SIG-M5 treated with dmso at 0.1 percent for 504 hours (cell line): ENCODE measurements around the gene GPER1.
A peak's percentile ranks its signal among the peaks of the same experiment; 100 is the strongest.
"Not testable (repeated sequence)": the region's sequence is repeated elsewhere in the genome, so short reads cannot be mapped to it uniquely, and the experiment has no call there.

ENCODE experiments used
- DNase-seq: peaks from one replicate; lab custom pipeline; 2025; ENCODE audit not compliant: unreplicated experiment; lab: John Stamatoyannopoulos, UW

Gene GPER1

DNA sequence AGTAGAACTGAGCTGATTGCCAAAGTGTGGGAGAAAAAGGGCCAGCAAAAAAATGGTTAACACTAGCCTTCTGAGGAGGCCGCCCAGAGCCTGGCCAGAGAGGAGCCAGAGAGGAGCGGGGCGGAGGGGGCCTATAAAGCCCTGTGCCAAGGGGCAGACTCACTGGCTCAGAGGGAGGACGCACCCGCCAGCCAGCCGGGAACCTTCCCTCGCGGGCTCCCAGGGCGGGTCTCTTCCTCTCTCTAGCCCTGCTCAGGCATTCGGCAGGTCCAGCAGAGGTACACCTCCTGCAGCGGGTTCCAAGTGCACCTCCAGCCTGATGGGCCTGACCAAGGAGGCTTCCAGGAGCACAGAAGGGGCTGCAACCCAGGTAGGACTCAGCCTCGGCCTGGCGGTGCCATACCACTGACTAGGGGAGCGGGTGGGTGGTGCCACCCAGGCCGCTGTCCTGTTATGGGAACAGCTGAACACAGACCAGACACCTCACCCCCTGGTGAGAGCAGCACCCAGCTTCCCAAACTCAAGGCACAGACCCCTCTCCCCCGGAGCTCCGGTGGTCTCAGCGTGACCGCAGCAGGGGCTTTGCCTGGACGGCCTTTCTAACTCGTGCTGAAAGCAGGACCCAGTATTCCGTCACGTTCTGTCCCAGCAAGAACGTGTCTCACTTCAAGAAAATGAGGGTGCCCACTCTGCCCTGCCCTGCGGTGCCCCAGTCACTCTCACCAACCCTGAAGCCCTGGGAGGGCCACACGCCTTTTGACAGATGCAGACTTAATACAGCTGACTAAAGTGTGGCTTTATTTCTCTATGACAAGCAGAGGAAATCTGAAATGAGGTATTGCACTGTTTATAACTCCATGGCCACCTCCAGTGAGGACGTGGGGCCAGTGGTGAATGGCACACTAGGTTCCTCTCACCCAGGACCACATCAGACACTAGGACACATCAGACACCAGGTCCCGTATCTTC, at the start of gene GPER1:
GPER1 (plus strand) TSS at position 162 of the 969 bp plus-strand sequence. CDS start 3,616 bp downstream, outside the sequence.
- no peak for DNase-seq

DNA sequence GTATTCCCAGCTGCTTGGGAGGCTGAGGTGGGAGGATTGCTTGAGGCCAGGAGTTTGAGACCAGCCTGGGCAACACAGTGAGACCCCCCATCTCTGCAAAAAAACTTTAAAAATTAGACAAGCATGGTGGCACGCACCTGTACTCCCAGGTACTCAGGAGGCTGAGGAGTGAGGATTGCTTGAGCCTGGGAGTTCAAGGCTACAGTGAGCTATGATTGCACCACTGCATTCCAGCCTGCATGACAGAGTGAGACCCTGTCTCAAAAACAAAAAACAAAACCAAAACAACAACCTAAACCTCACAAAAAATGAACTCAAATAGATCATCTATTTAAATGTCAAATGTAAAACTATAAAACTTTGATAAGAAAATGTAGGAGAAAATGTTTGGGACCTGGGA, 47.7 kb upstream of the GPER1 start:
- DNase-seq: not testable (repeated sequence)

DNA sequence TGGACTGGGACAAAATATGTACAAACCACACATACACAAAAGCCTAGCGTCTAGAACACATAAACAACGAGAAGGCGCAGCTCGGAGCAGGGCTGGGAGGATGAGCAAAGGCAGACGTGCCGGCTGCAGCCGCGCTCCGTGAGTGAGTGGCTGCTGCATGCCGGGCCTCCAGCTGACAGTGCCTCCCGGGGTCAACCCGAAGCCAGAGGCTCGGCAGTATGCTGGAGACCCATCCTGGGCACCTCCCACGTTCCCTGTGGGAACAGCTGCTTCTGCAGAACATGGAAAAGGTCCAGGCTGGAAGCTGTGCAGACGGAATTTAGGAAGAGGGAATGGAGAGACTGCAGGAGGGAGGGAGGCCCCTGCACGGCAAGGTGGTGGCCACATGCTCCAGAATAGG, 47.1 kb upstream of the GPER1 start:
- no peak for DNase-seq

DNA sequence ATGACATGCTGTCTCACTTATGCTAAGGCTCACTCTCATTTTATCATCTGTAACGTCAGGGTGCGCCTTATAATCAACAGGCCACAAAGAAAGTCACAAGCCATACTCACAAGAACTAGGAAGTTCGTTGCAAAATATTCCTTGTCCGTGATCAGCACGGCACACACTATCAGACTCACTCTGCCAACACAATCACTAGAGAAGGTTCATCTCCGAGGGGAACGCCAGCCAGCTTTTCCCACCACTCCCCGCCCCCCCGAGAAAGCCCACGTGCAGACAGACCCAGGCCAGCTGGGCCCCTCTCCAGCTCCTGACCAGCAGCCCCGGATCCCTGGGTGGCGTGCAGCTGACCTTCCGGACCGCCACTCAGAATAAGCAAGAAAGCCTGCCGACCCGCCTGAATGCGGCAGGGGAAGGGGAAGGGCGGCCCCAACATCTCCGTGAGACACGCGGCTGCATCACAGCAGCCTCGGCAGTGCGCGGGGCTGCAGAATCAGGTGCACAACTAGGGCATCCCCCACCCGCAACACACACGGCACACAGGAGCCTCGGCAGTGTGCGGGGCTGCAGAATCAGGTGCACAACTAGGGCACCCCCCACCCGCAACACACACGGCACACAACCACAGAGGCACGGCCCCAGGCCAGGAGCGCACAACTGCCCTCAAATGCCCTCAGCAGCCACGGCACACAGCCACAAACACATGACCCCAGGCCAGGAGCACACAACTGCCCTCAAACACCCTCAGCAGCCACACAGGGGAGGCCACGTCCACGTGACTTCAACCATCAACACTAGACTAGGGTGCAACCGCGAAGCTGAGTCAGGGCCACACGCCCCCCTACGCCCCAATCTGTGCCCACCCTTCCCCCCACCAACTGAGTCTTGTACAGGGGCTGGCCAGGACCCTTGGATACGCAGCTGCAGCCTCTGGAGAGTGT, 46.1 kb upstream of the GPER1 start:
- no peak for DNase-seq

DNA sequence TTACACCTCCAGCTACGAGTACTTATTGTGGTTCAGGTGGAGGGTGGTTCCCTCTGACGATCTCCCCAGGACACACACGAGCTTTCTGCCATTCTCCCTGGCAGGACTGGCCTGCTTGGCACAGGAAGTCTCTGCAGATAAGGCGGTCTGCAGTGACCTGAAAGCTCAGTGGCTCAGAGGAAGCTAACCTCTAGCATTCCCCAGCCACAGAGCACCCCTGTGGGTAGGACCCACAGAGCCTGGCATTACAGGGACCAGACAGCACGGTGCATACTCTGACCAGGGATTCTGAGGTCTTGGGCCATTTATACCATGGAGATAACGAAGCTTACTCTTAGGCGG, 45.5 kb upstream of the GPER1 start:
- DNase-seq: no peak

DNA sequence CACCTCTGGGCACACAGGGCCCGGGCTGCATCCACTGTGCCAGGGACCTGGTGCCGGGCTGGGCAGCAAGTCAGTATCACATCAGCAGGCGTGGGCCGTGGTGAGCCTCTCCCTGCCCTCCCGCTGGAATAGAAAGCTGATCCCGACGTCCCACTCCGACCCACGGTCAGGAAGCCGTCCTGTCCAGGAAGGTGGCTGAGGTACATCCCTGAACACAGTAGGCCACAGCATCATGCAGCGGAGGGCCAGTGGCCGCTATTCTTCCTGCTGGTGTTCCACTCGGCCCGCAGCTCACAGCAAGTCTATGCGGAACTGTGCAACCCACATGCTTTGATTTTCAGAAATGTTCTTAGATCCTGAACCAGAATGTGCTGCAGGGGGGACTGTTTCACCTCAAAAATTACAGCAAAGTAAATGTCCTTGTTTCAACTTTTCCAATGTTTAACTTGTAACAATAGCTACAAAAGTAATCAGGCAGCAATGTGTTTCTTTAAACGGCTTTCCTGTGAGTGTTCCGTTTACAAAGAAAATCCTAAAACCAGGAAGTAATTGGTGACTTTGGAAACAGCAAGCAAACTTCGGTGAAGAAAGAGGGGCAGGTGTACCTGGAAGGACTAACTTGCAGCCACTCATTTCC, 44.2 kb upstream of the GPER1 start:
- no peak for DNase-seq

DNA sequence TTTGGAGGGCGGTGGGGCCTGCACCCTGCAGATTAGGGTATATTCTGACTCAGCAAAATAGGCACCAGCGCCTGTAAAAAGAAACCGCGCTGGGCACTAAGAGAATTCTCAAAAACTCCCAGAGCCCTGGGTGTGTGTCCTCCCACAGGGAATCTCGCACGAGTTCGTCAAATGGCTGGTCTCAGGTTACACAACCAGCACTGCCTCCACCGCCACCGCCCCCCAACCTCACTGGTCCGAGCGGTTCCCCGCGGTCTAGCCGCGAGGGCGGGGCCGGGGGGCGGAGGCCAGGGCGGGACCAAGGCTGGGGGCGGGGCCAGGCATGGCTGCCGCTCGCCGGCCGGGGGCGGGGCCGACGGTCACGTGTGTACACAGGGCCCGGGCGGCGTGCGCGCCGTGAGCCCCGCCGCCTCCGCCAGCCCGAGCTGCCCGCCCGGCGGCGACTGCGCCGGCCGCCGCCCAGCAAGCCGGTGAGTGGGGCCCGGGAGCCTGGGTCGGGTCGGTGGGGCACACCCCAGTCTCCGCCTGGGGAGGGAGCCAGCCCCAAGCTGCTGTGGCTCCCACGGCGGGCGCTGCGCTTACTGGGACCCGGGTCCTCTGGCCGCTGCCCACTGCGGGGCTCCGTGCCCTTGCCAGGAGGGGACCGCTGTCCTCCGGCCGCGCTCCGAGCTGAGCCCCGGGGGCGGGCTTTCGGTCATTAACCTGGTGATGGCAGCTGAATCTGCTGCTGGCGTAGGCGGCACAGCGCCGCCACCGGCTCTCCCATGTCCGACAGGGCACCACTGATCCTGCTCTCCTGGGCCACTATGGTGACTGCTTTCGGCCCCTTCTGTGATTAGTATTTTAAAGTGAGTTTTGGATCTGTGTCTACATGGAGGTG, 43.5 kb upstream of the GPER1 start, which contains the start of gene GPR146:
GPR146 (plus strand) TSS at position 358 of the 880 bp plus-strand sequence. CDS start 12,970 bp downstream, outside the sequence.
- peak; percentile 87 for DNase-seq

DNA sequence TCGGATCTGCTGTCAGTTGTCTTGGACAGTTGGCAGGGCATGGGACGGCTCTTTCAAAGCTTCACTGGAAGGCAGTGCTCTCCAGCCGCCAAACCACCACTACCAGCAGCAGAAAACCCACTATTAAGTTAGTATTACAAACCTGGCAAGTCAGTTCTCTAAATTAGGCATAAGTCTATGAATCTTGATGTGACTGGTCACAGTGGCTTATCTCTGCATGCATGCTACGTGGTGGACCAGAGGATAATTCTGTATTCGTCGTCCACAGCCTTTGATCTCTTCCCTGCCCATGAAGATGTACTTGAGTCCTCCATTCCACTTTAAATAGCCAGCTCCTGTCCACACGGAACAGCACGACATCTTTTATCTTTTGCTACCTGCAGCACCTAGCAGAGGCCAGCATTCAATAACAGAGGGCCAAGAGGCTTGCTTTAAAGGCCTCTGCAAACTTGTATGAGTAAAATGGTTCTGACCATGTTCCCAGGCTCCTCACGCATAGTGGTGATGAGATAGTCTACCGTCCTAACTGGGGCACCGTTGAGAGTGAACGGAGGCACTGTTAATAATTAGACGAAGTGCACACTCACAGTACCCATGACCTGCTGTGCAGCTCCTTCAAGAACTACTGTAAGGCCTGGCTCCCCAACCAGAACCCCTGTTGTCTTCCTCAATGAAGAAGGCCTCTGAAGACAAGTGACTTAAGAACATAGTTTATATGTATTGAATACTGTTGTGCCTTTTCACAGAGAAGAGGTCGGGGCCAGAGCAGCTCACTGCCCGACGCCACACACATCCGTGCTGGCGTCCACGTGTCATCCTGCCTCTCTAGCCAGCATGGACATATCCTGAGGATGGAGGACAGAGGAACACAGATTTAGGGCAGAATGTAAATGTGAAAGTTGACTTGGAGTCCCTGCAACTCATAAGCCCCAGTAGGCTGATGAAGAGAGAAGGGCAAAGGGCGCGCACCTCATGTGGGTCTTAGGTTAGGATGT, 42.5 kb upstream of the GPER1 start:
- DNase-seq: no peak

DNA sequence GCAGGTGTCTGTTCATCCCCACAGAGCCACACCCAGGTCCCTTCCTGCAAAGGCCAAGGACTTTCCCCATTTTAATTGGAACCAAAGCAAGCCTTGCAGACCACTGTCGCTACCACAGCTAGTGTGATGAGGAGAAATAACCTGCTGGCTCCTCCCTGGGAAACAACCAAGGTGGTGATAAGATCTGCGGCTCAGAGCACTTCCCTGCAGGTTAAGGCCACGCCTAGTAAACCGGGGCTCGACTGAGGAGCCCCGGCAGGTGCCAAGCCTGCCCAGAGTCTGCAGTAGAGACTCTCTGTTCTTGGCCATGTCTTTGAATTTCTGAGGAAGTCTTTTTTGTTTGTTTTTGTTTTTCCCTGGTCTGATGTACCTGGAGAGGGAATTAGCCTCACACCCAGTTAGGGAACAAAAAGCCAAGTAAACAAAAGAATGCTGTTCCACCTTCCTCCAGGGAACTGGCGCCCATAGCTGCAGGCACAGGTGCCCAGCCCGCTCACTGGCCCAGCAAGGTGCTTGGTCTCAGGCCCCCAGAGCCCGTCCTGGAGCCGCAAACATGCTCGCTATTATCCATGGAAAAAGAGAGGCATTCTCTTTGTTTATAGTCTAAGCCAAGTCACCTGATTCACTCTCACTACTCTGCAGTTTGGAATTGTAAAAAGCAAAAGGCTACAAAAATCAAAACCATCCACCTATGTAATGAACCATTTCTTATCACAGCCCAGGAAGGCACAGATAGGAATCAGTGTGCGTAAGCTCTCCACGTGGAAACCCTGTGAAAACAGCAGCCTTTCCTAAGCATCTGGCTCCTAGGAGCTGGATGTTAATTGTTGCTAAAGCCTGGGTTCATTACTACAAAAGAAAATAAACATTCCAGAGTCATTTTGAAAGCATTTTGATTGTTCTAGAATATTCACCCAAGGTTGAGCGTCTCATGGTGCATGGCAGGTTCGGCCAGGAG, 40.9 kb upstream of the GPER1 start:
- peak; percentile 52 for DNase-seq

DNA sequence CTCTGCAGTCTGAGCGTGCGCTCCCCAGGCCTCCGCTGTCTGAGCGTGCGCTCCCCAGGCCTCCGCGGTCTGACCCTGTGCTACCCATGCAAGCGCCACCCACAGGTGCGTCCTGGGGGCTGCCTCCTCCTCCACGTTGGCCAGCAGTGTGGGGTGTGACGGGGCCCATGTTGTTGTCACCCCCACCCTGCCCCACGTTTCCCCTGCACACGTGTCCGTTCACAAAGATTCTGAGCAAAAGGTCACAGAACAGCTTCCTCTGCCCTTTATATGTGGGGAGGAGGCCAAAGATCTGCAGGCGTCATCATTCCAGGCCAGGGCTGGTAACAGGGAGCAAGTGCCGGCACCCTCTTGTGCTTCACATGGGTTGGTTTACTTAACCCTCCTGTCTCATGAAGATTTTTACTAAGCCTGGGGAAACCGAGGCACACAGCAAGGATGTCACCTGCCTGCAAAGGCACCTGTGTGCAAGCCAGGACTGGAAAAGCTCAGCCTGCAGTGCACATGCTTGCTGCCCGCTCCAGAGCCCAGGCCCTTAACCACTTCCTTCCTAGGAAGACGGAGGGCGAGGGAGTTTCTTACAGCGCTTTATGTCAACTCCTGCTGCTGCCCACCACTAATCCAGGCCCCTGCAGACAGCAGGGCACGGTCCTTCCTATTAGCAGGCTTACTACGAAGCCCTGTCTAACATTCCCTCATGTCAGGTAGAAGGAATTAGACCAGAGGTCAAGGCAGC, 38.7 kb upstream of the GPER1 start:
- DNase-seq: no peak

DNA sequence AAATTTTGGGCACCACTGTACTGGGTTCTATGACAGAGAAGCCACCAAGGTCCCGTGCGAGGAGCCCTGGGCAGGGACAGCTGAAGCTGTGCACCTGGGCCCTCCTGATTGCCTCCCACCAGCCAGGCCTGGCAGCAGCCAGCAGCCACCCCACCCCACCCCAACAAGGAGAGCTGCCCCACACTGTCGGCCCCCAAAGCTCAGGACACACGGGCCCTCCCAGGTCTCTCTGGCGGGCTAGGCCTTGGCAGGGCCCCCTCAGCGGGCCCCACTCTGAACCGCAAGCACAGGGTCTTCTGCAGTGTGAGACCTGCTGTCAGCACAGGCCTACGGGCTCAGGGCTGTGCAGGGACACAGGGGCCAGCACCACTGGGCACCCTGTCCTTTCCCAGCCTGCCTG, 38.1 kb upstream of the GPER1 start:
- no peak for DNase-seq

DNA sequence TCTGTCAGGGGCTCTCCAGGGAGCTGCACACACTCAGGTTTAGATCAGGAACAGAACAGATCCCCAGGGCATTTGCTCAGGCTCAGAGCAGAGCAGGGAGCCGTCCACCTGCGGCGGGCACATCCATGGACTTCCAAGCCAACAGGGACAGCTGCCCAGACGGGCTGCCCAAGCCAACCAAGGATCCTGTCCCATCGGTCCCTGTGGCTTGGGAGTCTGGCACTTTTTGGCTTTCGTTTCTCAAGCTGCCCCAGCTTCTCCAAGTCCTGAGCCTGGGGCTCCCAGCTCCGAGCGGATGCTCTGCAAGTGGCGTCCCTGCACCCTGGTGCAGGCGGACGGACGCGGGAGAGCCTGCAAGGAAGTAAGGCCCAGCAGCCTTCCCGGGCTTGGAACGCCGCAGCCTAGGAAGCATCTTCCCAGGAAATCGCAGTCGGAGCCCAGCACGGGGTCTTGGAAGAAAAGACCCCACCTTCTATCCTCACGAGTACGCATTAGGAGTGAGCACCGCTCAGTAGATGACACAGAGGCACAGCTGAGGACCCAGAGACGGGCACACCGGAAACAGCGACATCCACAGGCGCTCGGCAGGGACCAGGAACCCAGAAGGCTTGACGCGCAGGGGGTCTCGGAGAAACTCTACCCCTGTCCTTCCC, 37.5 kb upstream of the GPER1 start:
- no peak for DNase-seq

DNA sequence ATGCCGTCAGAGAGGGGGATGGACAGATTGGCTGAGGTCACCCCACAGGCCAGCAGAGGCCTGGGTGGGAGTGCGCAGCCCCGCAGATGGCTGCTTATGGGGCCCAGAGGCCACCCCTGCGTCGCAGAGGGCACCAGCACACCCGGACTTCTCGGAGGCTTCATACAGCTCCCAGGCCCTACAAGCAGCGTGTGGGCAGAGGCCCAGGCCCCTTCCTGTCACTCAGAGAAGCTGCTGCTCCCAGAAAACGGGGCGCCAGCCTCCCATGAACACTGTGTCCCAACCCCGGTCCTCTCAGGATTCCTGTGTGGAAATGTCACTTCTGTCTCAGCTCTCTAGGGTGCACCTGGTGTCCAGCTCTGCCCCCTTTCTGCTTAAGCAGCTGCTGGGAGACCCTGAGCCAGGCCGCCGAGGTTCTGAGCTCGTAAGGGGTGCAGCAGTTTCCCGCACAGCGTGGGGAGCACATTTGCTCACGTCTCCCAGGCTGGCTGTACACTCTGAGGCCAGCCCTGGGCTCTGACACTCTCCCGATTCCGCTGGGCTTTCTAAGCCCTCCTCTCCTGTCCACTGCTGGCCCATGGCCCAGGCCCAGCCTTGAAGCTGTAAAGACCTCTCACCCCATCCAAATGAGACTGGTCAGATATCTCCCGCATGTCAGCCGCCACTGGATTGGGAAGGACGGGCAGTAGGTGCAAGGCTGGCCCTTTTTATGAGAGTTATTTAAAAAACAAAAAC, 36.8 kb upstream of the GPER1 start:
- DNase-seq: no peak

DNA sequence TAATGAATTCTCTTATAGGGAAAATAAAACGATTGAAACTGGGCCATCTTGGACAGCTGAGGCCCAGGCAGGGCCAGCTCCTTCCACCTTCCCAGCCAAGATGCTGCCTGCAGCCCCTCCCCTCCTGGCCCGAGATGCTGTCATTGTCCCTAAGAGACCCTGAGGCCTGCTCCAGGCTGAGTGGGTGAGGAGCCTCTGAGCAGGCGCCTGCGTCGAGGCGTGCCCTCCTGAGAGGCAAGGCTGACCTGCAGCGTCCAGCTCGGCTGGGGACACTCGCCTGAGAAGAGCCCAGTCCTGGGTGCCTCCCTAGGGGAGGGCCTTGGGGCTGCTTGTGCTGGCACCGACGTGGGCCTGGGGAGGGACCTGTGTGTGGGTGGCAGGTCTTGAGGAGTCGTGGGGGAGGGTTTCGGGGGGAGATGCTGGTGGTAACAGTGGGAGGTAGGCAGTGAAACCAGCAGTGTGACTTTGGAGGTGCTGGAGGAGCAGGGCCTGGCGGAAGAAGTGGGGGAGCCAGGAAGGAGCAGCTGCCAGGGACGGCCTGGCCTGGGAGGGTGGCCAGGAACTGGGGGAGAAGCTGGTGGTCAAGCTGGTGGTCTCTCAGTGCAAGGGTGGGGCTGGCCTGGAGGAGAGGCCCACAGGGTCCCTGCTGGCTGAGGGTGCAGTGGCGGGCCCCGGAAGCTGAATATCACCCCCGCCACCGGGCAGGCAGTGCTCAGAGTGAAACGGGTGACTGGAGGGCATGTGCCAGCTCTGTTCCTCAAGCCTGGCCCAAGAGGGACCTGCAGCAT, 35.7 kb upstream of the GPER1 start:
- DNase-seq: no peak

DNA sequence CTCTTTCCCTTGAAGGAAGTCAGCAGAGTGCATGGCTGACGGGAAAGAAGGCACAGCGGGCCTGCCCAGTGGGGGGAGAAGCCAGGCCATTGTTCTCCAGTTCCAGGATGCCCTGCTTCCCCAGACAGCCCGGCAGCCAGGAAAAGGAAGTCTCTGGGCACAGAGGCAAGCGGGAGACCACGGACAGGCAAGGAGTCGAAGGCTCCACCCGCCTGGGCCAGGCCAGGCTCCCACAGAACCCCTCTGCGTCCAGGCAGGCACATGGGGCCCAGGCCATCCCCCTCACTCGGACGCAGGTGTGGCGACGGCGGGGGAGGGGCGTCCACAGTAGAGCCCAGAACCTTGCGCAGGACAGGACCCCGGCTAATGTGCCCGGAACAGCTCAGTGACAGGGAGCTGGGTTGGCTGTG, 34.9 kb upstream of the GPER1 start:
- no peak for DNase-seq
